Measurements from ENCODE around the gene DAB1.
"Not testable (repeated sequence)": the region's sequence is repeated elsewhere in the genome, so short reads cannot be mapped to it uniquely, and the experiment has no call there.

DAB1 gene

DNA sequence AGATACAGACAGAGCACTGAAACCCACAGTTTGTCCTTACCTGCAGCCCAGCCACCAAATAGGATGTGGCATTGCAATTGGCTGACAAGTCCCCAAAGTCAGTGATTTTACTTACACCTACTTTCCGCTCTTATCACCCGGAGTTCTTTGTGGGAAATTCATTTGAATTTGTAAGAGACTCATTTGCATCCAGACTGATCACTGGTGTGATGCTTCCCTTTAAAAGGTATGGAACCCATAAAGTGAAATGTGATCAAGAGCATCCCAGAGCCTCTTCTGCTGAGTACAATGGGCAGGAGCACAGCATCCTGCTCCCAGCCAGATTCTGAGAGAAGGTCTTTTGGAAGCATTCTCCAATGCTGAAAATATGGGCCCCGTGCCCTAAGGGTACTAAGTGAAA is 161.4 kb downstream of the DAB1 start:
- DNase-seq, result no peak

DNA sequence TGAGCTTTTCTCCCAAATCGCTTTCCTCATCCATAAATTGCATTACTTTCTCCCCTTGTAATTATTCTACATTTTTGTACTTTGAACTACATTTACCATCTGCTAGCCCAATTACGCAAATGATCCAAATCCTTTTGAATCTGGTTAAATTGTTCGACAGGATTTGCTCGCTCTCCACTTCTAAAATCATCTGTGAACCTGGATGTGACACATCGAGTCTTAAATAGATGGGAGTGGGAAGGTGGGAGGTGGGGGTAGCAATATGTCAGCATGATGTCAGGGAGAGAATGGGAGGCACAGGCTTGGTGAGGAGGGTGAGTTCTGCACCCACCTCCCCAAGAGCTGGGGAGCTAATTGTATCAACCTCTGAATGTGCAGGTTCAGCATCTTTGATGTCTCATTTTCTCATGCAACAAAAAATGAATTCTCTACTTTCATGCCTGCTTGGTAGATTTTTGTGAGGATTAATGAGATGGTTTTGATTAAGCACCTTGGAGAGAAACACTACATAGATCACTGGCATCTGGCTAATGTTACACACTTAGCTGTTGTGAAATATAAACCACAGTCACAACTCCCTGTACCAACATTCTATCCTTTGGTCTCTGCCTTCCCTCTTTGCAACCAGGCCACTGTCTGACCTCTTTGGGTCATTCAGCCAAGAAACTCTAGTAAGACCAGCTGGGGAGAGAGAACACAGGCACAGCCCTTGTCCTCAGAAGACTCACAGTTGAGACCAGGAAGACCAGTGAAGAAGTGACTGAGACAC is 165.1 kb downstream of the DAB1 start:
- no peak for DNase-seq

DNA sequence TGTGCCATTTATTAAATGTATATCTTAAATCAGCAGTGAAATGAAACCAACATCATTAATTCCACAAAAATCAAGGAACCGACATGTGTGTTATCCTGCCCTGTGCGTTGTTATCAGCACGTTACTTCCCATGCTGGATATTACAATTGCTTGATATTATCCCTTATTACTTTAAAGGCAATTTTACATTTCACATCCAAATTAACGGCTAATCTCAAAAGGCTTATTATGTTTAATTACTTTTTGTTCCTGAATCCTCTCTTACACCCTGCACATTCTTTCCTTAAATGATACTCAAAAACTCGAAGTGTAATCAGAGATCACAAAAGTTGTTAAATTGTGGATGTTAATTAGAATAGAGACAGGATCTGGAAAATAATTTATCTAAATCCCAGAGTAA is 167.9 kb downstream of the DAB1 start:
- no peak for DNase-seq

DNA sequence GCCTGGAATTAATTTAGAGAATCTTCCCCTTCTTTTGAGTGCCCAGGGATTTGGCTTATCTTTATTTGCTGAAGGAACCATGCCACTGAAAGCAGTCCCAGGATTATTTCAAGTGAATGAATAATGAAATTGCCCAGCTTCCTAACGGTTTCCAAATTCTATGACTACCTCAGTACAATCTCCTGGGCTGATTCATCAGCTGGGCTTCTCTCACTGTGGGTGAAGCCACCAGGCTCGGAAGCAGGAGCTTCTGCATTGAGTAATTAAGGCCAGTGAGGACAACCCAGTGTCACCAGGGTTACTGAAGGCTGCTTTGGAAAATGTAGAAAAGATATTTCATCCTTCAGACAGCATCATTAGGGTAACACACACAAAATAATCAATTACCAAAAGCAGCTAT is 169.8 kb downstream of the DAB1 start:
- no peak for DNase-seq

DNA sequence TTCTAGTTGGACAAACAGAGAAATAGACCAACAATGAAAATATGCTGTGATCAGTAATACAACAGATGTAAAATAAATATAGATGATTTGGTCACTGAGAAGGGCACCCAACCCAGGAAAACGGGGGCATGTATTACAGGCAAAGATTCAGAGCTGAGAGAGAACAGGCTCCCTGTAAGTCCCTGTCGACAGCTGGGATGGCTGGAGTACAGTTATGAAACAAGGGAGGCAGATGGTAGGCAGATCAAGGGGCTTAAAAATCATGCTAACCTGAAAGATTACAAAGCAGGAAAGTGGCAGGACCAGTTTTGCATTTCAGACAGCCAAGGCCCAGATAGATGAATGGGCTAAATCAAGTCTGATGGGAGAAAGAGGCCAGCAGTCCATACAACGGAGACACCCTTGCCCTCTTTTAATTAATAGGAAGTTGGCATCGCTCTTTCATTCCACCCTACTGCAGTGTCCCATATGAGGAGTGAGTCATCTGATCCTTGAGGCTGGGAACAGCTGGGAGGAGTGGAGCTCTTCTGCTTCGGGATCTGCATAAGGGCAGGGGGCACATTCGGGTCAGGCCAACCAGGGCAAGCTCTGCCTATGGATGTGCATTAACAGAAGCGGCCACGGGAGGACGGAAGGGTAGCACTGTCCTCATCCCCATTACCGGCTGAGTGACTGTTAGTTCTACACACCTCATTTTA is 171.1 kb downstream of the DAB1 start:
- DNase-seq, result no peak

DNA sequence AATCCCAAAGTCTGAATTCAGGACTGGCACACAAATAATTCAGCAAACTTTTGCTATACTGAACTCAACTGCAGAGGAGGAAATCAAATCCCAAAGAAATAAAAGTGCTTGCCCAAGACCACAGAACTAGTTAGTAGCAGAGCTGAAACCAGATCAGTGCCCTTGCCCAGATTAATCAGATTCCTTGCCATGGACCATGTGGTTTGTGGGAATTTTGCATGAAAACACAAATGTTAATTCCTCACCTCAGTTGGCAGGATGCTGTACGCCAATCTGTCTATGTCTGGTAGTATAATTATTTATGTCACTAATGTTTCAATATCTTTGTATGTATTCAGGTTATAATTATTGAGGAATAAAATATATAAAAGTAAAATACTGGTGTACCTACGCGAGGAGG is 173.8 kb downstream of the DAB1 start:
- DNase-seq, result no peak

DNA sequence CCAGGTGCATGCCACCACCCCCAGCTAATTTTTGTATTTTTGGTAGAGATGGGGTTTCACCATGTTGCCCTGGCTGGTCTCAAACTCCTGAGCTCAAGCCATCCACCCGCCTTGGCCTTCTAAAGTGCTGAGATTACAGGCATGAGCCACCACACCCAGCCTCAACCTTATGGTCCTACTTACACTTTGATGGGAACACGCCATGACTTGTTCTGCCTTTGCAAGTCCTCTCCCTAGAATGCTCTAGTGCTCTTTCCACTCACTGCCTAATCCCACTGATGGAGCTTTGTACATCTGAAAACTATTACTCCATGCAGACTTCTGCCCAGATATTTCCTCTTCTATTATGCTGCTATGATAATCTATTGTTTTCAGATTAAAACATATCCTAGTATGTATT is 174.3 kb downstream of the DAB1 start:
- no peak for DNase-seq

DNA sequence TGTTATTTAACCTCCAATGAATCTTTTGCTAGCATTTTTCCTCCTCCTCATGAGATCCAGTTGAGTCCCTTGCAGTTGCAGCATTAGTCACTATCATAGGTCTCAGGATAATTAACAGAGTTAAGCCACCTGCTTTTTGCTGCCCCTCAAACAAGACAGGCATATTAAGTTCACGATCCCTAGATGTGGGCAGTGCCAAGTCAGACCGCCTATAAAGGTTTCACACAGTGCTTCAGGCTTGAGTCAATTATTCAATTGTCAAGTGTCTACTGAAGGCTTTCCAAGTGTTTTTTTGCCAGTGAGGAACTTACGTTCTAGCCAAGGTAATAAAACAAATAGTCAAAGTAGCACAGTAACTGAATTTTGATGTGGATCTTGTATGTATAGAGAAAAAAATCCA is 175.0 kb downstream of the DAB1 start:
- no peak for DNase-seq

DNA sequence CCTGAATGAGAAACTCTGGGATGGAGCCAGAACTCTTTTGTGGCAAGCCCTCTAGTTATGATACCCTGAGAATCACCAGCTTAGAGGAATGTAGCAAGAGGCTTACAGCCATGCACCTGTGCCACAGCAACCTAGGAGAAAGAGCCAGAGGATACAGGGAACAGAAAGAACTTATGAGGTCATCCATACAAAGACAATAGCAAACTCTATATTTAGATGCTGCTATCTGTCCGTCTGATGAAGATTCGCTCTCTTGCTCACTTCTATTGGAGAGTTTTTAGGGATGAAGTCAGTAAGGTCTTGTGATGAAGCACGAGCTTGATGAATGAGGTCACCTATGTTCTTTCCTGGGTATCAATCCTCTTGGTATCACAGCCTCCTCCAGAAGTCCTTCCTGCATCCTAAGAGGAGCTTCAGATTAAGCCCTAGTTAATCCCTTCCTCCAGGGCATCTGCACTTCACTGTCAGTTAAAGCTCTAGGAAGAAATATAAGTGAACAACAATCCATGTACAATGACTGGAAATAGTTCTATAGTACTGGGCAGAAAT is 185.6 kb downstream of the DAB1 start:
- DNase-seq, result no peak

DNA sequence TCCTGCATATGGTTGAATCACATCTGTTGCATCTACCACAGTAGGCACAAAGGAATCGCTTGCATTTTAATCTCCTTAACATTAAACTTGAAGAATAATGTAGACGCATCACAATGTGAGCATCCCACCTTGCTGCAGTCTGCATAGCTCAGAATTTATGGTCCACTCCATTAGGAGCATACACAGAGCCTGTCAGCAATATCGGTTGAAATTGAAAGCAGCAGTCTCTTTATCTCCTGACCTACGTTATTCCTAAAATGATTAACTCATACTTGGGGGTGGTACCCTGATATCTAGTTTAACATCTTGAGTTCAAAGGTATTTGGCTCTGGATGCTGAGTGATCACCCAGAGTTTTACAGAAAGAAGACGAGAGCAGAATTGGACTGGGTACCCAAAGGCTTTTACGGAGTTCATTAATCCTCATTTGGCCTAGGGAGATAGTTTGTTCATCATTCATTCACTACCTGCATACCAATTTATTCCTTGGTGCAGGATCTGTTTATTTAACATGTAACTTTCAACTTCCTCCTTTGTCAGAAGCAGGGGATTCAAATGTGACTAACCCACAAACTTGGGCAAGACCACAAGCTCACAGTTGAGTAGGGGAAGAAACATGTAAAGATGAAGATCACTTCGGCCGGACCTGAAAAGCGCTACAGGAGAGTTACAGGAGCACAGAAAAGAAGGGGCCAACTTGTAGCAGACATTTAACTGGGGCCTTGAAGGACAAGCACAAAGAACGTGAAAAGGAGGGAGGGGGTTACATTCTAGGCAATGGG is 187.9 kb downstream of the DAB1 start:
- no peak for DNase-seq

DNA sequence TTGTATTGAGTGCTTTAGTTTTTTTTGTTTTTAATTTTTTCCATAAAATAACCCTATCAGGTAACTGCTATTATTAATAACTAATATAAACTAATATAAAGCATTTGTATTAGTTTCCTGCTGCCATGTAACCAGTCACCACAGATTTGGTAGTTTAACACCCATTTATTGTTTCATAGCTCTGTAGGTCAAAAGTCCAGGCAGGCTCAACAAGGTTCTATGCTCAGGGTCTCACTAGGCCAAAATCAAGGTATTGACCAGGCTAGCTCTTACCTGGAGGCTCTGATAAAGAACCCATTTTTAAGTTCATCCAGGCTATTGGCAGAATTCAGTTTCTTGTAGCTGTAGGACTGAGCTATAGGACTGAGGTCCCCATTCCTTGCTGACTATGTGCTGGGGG is 189.4 kb downstream of the DAB1 start:
- DNase-seq, result no peak

DNA sequence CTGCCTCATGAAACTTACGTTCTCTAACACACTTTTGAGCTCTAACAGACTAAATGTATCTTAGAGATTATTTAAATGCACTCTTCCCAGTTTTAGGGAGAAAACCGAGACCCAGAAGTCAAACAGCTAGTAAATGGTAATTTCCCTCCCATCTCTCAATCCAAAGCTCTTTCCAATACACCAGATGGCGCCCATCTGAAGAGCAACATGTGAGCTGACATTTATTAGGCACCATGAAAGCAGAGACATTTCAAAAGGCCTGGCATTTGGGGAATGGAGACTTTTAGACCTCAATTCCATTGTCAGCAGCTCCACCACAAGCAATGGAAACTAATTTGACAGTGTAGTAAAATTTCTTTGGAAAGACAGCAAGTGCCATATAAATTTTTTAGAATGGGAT is 191.4 kb downstream of the DAB1 start:
- no peak for DNase-seq

DNA sequence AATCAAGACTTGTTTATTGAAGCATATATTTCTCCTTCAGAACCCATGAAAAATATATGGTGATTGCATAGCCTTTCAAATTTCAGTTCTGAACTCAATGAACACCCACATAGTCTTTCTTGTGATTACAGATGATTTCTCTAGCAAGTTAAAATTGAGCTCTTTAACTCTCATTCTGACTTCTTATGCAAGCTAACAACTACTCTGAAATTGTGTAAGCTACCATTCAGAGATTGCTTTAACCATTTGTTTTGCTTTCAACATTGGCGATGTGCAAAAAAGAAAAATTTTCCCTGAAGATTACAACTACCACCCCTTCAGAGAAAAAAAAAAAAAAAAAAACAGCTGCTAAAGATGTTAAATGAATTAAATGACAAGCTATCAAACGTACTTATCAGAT is 193.9 kb downstream of the DAB1 start:
- DNase-seq, result no peak

DNA sequence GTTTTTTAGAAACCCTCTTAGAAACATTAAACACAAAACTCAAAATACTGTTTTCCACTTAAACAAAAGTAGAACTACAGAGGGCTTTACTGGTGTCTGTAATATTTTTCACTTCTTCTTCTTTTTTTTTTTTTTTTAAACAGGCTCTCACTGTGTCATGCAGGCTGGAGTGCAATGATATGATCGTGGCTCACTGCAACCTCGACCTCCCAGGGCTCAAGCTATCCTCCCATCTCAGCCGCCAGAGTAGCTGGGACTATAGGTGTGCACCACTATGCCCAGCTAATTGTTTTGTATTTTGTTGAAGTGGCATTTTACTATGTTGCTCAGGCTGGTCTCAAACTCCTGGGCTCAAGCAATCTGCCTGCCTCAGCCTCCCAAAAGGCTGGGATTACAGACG is 194.8 kb downstream of the DAB1 start:
- no peak for DNase-seq

DNA sequence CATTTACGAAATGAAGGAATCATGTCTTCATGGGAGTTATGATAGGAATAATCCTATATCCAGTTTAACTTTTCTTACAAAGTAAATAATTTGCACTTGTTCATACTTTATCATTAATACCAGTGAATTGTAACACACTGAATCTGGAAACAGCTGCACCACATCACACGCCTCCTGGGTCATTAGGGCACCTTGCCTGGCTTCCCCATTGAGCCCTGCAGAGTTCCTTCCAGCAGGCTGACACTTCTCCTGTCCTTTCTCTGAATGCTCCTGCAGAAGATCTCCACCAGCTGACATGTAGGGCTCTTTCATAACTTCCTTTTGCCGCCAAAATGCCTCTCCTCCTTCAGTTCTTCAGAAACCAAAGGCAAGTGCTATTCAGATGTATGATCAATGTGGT is 201.1 kb downstream of the DAB1 start:
- no peak for DNase-seq

DNA sequence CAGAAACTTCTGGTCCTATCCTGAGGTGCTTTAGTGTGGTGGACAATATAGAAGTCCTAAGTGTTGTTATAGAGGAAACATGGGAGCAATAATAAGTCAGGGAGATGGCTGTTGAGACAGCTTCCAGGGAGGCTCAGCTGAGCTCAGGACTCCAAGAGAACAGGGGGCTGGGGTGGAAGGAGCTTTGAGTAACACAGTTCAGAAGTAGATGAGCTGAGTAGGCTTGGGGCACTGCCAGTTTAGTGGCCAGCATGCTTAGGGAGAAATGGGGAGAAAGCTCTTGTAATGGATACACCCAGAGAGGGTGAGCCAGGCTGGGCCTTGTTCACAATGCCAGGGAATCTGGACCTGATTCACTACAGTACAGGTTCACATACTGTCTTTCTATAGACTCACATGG is 201.6 kb downstream of the DAB1 start:
- no peak for DNase-seq

DNA sequence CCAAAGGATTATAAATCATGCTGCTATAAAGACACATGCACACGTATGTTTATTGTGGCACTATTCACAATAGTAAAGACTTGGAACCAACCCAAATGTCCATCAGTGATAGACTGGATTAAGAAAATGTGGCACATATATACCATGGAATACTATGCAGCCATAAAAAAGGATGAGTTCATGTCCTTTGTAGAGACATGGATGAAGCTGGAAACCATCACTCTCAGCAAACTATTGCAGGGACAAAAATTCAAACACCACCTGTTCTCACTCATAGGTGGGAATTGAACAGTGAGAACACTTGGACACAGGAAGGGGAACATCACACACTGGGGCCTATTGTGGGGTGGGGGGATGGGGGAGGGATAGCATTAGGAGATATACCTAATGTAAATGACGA is 203.0 kb downstream of the DAB1 start:
- not testable (repeated sequence) for DNase-seq

DNA sequence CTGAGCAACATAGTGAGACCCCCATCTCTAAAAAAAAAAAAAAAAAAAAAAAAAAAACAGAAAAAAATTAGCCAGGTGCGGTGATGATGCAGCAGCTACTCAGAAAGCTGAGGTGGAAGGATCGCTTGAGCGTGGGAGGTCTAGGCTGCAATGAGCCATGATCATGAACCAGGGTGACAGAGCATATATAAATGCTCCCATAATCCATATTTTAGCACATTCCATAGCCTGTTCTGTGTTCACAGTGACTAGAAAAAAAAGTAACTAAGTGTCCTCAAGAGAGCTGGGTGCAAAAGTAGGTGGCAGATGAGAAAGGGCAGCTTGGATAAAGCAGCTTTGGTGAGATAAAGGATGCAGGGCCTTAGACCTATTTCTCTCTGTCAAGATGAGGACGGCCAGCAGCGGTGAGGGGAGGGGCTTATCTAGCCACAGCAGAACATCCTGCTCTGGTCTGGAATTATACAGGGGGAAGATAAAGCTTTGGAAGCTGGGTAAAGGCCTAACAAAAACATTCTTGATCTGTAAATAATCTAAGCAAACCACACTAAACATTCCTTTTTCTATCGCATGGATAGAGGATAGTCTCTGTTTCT is 205.3 kb downstream of the DAB1 start:
- DNase-seq, result no peak

DNA sequence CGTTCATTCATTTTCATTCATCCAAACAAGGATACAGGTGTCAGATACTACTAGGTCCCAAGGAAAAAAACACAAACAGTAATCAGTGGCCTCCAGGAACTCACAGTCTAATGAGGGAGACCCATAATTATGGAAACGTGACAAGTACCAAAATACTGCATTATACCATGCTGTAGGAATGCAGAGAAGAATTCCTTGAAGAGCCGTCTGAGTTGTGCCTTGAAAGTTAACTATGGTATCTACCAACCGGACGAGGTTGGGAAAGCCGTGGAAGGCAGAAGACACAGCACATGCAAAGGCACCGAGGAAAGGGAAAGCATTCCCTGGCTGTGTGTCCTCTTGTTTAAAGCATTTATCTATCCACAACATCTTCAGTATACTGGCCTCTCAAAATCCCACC is 206.0 kb downstream of the DAB1 start:
- no peak for DNase-seq

DNA sequence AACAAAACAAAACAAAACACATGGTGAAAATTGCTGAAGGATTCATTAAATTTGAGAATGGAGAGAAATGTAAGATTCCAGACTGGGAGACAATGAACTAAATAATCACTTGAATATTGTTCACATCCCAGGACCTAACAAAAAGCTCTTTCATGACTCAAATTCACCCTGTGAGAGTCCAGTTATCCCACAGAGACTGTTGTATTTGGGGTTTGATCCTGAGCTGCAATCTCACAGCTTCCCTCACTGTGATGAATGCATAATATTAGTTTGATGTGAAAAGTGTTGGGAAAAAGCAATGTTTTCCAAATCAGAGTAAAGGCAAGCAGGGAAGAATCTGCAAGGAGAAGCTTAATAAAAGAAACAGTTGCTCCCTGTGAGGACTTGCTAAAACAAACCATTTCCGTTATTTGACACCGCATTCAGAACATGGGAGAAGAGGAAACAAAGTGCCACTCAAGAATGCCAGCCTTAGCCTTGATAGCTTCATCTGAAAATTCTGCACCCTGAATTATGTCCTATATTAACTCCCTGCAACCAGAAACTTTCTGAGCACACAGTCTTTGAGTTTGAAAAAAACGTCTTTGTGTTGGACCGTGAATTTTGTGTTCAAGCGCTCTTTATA is 208.8 kb downstream of the DAB1 start:
- DNase-seq, result no peak

DNA sequence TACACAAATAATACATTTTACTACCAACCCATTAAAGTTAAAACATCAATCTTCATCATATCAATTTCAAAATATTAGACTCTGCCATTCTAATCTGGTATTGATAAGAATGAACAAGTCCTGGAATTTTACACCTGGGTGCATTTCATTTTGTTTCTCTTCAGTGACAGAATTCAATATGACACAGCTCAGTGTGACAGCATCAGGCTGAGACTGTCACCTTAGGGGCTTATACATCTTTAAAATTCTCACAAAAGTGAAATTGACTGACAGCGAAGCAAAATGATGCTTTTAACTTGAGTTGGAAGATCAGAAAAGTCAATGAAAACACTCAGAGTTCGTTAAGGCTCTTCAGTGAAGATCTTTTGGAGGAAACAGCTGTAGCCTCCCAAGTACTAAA is 213.0 kb downstream of the DAB1 start:
- DNase-seq, result no peak

DNA sequence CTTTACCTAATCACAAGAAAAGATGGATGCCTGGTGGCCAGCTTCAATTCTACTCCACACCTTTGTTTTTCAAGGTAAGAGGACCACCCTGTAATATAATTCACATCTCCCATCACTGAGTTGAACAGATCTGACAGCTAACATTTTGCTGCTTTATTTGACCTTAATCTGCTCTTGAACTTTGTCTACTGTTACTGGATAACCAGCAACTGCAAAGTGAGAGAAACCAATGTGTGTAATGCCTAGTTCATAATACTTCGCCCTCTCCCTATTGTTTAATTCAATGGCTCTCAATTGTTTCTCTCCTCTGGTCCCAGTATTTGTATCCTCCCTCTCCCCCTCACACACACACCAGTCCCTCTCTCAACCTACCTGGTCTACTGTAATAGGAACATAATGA is 214.4 kb downstream of the DAB1 start:
- no peak for DNase-seq

DNA sequence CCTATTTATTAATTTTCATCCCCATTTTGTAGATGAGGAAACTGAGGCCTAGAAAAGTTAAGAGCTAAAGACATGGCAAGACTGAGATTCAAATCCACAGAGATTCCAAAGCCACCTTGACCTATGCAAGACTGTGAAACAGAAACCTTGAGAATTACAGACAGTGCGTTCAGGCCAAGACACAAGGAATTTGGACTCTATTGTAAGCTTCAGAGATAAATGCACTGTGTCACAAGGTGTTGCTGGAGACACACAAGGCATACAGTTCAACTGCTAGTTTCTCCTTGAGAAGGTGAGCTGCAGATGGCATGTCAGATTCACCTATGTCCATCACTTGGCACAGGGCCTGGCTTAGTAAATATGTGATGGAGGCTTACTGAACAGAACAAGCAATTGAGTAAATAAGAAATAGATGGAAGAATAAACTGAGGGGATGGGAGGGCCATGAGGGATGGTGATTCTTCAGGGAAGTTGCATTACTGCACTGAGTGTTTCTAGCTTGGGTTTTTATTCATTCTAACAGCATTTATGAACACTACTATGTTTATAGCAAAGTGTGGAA is 215.0 kb downstream of the DAB1 start:
- DNase-seq, result no peak

All from NCI-H1417 treated with DMSO at 0.1 percent for 48 hours (cell line).